ENCODE measurements around the gene CLEC4E.

GRCh38 chr12:8546591-8546990 lies 5.9 kb upstream of the CLEC4E start:
- TF ChIP-seq, protein P1, sequence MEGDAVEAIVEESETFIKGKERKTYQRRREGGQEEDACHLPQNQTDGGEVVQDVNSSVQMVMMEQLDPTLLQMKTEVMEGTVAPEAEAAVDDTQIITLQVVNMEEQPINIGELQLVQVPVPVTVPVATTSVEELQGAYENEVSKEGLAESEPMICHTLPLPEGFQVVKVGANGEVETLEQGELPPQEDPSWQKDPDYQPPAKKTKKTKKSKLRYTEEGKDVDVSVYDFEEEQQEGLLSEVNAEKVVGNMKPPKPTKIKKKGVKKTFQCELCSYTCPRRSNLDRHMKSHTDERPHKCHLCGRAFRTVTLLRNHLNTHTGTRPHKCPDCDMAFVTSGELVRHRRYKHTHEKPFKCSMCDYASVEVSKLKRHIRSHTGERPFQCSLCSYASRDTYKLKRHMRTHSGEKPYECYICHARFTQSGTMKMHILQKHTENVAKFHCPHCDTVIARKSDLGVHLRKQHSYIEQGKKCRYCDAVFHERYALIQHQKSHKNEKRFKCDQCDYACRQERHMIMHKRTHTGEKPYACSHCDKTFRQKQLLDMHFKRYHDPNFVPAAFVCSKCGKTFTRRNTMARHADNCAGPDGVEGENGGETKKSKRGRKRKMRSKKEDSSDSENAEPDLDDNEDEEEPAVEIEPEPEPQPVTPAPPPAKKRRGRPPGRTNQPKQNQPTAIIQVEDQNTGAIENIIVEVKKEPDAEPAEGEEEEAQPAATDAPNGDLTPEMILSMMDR (conservative IDR thresholded peaks at IDR 0.05; ENCODE audit: low read length), result no peak
- TF ChIP-seq EZH2phosphoT487 (IDR thresholded peaks at IDR 0.05; ENCODE audit: borderline replicate concordance), result no peak

All from Loucy (cell line).